Type B pancreatic cell (in vitro differentiated cells): ENCODE results near the gene HELQ. TPM values are rescaled to one million over a fixed set of nuclear protein-coding genes. Genes with fewer than 3 reads are reported as not detected.

ENCODE experiments used
- DNase-seq: peaks from one replicate; pipeline ENCODE4 v3.0.0; 2021; ENCODE audit warnings: mixed read lengths; ENCODE audit not compliant: unreplicated experiment; ENCODE audit errors: extremely low spot score
- H3K27ac Mint-ChIP-seq: 2 replicates; pipeline ENCODE4 v1.8.0; 2021; ENCODE audit warnings: mild to moderate bottlenecking, mixed read lengths
- H3K27me3 Mint-ChIP-seq: 2 replicates; pipeline ENCODE4 v1.8.0; 2021; ENCODE audit warnings: mixed read lengths
- H3K36me3 Mint-ChIP-seq: 2 replicates; pipeline ENCODE4 v1.8.0; 2021; ENCODE audit warnings: mixed read lengths
- H3K4me1 Mint-ChIP-seq: one replicate; pipeline ENCODE4 v1.8.0; 2021; ENCODE audit warnings: mixed read lengths; ENCODE audit not compliant: unreplicated experiment
- H3K4me3 Mint-ChIP-seq: 2 replicates; pipeline ENCODE4 v1.8.0; 2021; ENCODE audit warnings: mild to moderate bottlenecking, mixed read lengths
- H3K9me3 Mint-ChIP-seq: 2 replicates; pipeline ENCODE4 v1.8.0; 2021; ENCODE audit warnings: mixed read lengths
- CTCF ChIP-seq: fragments of 200-600 bp; sonication (generic); conservative IDR thresholded peaks from 2 replicates; pipeline ENCODE4 v1.5.0; 2021; ENCODE audit warnings: antibody characterized with exemption, mild to moderate bottlenecking
- total RNA-seq: library from RNA; stranded (reverse); gene quantifications from 2 replicates; pipeline ENCODE4 v1.2.1, GENCODE V29; 2021; ENCODE audit warnings: low replicate concordance

Gene HELQ
- total RNA-seq, 1 donor from 2014 or later: 18.0 TPM

DNA sequence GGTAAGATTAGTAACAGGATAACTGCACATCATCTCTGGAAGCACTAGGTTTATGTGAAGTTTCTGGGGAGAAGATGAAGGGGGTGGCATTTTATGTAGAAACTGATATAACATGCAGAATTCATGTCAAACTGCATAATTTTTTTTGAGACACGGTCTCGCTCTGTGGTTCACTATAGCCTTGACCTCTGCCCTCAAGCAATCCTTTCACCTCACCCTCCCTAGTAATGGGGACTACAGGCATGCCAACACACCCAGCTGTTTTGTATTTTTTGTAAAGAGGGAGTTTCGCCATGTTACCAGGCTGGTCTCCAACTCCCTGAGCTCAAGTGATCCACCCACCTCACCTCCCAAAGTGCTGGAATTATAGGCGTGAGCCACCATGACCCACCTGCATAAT lies 17.8 kb upstream of the HELQ start:
- Mint-ChIP-seq H3K36me3 (no peaks in the 10 kb centered on the region), H3K9me3 (no peaks in the 10 kb centered on the region), H3K4me3 (no peak overlapping the region), H3K27ac (no peak overlapping the region), H3K27me3 (no peaks in the 10 kb centered on the region), H3K4me1 (no peaks in the 10 kb centered on the region)
- DNase-seq: no peak
- TF ChIP-seq CTCF: no peak

GRCh38 chr4:83456184-83456501 lies 520 bp upstream of the HELQ start:
- H3K4me1 Mint-ChIP-seq: peaks cover 18% of the 10 kb centered on the region
- peaks cover 20% of the 10 kb centered on the region for H3K36me3 Mint-ChIP-seq
- TF ChIP-seq CTCF: no peak
- H3K27me3 Mint-ChIP-seq: no peaks in the 10 kb centered on the region
- peak overlapping the region; percentile 99 for H3K27ac Mint-ChIP-seq
- DNase-seq: no peak
- no peaks in the 10 kb centered on the region for H3K9me3 Mint-ChIP-seq
- peak overlapping the region; percentile 100 for H3K4me3 Mint-ChIP-seq

- Mint-ChIP-seq H3K27me3 (no peaks in the 10 kb centered on the region), H3K4me1 (peaks cover 18% of the 10 kb centered on the region), H3K9me3 (no peaks in the 10 kb centered on the region), H3K27ac (peak overlapping the region; percentile 99), H3K36me3 (peaks cover 20% of the 10 kb centered on the region), H3K4me3 (peak overlapping the region; percentile 100)
- DNase-seq: no peak
- no peak for TF ChIP-seq CTCF
Observed at GRCh38 chr4:83454686-83455085, 937 bp downstream of the HELQ start.

DNA sequence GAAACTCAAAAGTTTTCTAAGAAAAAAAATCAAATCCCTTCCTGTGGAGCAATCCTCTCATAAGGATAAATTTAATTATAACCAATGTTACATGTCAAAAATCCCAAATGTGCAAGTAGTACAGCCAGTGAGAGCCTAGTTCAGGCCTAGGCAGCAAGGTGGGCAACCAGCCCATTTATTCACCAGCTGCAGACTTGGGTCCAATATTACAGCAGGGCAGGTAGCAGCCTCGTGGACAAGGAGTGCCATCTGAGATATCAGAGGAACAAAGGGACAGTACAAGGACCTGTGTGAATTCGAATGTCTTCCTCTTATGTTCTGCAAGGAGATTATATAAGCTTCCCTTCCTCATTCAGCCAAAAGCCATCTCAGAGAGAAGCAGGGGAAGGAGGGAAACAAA lies 6.6 kb downstream of the HELQ start:
- no peak overlapping the region for H3K4me3 Mint-ChIP-seq
- DNase-seq: no peak
- H3K4me1 Mint-ChIP-seq: peaks cover 4% of the 10 kb centered on the region
- TF ChIP-seq CTCF: no peak
- no peaks in the 10 kb centered on the region for H3K27me3 Mint-ChIP-seq
- H3K36me3 Mint-ChIP-seq: peaks cover 21% of the 10 kb centered on the region
- no peaks in the 10 kb centered on the region for H3K9me3 Mint-ChIP-seq
- no peak overlapping the region for H3K27ac Mint-ChIP-seq

DNA sequence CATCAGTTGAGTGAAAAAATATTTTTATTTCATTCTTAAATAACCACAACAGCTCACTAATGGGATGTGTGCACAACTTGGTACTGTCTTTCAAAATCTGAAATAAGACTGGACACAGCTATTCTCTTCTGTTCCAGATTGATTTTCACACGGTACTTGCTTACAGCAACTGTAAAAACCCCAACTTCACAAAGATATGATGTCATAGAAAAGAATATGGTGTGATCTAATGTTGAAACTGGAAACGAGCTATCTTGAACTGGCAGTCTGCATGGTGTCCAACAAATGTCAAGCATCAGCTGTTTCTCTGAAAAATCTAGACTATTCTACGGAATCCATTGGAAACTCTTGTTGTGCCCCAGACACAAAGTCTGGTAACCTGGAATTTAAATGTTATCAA lies 14.7 kb downstream of the HELQ start:
- no peak for DNase-seq
- Mint-ChIP-seq H3K36me3 (peaks cover 20% of the 10 kb centered on the region), H3K4me1 (no peaks in the 10 kb centered on the region), H3K9me3 (no peaks in the 10 kb centered on the region), H3K27me3 (no peaks in the 10 kb centered on the region), H3K27ac (no peak overlapping the region), H3K4me3 (no peak overlapping the region)
- no peak for TF ChIP-seq CTCF

DNA sequence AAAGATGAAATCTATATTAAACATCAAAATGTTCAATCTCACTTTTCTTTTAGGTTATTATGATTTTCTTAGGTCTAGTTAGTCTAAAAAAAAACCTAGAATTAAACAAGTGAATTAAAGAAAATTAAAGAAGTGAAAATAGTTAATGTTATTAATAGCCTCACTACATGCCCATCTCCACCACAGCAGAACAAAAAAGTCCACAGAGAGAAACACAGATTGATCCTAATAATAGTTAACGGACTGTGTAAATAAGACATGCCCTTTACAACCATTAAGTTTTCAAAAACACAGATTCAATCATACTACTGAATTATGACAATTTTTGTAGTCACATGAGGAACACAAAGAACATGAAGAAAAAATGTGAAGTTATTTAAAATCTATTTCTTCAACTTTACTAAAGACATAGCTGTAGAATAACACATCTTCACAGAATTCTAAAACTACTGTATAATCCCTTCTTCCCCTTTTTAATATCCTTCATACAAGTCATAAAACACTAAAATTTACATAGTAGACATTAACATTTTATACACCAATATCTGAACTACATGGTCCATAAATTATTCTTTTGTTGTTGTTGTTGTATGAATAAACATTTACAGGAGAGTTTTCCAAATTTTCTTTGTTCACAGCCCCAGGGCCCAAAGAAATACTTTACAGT lies 15.3 kb downstream of the HELQ start:
- Mint-ChIP-seq H3K4me1 (no peaks in the 10 kb centered on the region), H3K4me3 (no peak overlapping the region), H3K27ac (no peak overlapping the region), H3K9me3 (no peaks in the 10 kb centered on the region), H3K36me3 (peaks cover 20% of the 10 kb centered on the region), H3K27me3 (no peaks in the 10 kb centered on the region)
- no peak for TF ChIP-seq CTCF
- no peak for DNase-seq
